ENCODE results near the gene CYGB.
"Not testable (repeated sequence)": the region's sequence is repeated elsewhere in the genome, so short reads cannot be mapped to it uniquely, and the experiment has no call there.

DNA sequence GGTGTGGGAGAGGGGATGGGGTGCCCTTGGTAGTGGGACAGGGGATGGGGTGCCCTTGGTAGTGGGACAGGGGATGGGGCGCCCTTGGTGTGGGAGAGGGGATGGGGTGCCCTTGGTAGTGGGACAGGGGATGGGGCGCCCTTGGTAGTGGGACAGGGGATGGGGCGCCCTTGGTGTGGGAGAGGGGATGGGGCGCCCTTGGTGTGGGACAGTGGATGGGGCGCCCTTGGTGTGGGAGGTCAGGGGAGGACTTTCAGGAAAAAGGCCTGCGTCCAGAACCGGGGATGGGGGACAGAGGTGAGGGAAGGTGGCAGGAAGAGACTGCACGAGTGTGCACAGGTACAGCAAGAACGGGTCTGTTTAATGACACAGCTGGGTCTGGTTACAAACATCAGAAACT is 10.5 kb downstream of the CYGB start:
- TF ChIP-seq, protein P1, sequence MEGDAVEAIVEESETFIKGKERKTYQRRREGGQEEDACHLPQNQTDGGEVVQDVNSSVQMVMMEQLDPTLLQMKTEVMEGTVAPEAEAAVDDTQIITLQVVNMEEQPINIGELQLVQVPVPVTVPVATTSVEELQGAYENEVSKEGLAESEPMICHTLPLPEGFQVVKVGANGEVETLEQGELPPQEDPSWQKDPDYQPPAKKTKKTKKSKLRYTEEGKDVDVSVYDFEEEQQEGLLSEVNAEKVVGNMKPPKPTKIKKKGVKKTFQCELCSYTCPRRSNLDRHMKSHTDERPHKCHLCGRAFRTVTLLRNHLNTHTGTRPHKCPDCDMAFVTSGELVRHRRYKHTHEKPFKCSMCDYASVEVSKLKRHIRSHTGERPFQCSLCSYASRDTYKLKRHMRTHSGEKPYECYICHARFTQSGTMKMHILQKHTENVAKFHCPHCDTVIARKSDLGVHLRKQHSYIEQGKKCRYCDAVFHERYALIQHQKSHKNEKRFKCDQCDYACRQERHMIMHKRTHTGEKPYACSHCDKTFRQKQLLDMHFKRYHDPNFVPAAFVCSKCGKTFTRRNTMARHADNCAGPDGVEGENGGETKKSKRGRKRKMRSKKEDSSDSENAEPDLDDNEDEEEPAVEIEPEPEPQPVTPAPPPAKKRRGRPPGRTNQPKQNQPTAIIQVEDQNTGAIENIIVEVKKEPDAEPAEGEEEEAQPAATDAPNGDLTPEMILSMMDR (IDR thresholded peaks at IDR 0.05; ENCODE audit: borderline replicate concordance, extremely low read depth, low read length, poor library complexity, severe bottlenecking) = not testable (repeated sequence)
- not testable (repeated sequence) for TF ChIP-seq EZH2 (IDR thresholded peaks at IDR 0.05; ENCODE audit: borderline replicate concordance, low read depth, low read length, severe bottlenecking)

Measured in DND-41 (cell line).